Measurements from ENCODE around the gene PLA2G15.
"Not testable (repeated sequence)": the region's sequence is repeated elsewhere in the genome, so short reads cannot be mapped to it uniquely, and the experiment has no call there.

The PLA2G15 gene

DNA sequence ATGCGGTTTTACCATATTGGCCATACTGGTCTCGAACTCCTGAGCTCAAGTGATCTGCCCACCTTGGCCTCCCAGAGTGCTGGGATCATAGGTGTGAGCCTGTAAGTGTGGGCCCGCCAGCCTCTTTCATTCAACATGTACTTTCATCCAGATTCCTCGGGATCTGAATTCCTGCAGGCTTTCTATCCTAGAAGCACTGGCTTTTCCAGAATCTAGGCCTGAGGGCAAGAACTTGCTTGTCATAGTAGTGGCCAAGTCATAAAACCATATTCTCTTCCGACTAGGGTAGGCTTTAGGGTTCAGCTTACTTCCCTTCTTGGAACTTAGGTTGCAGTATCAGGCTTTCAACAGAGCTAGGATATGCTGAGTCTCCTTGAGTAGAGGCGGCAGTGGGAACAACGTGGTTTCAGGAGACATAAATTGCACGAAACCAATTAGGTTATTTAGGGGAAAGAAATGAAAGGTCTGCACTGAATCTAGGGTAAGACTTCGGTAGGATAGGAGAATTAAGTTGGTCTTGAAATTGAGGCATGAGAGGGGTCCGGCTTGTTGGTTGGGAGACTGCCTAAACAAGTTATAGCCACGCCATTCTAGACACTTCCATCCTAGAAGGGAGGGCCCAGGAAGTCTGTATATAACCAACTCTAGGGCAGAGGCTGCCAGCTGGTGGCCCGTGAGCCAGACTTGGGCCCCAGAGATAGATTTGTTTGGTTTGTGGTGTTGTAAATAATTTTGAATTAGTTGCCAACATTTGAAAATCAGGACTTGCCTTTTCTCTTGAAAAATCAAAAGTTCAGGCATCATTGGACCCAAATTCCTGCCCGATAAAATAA, 34.8 kb downstream of the PLA2G15 start:
- DNase-seq (ENCODE audit: low spot score) = no peak

DNA sequence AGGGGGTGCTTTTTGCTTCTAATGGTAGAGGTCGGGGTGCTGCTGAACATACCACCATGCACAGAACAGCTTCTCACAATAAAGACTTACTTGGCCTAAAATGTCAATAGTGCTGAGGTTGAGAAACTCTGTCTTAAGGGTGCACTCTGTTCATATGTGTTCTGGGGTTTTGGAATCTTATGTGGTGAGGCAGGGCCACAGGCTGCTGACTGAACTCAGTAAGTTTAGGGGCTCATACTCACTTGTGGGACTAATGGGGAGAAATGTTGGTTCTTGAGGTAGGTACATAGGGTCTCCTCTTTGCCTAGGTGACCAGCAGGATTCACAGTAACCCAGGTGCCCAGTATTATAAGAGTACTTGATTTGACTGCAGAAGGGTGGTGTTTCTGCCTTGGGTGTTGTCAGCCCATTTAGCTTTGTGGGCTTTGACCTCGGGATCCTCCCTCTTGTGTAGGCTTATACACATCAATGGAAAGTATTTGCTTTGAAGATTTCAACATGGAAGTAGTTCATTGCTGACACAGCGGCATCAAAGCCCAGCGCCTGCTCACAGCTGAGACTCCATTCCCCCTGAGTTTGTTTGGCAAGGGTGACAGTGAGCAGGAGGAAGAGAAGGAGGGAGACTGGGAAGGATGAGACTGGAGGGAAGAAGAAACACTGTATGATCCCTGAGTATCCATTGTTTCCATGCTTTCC, 36.3 kb downstream of the PLA2G15 start:
- DNase-seq (ENCODE audit: low spot score) = no peak

DNA sequence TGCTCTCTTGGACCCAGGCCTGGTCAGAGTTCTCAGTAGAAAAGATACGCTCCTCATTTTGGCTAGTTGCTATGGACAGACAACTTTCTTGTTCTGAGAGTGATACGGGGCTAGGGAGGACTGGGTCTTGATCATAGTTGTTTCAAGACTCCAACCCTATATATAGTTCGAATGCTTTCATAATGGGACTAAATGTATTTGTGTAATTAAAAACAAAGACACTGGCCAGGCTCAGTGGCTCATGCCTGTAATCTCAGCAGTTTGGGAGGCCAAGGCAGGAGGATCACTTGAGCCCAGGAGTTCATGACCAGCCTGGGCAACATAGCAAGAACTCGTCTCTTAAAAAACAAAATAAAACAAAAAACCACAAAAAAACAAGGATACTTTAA, 36.9 kb downstream of the PLA2G15 start:
- no peak for DNase-seq (ENCODE audit: low spot score)

DNA sequence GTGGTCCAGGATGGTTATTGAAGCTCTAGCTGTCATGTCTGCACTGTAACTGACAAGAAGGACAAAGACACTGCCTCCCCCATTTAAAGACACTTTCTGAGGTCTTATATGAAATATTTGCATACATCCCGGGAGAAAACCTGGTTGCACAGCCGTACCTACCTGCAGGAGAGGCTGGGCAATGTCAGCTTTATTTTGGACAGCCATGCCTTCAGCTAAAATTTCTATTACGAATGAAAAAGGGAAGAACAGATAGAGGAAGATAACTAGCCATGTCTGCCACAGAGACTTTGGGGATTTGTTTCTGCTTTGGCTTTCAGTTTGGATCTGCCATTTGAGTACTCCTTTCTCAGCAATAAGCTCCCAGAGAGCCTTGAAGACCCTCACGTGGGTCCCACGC, 38.2 kb downstream of the PLA2G15 start:
- no peak for DNase-seq (ENCODE audit: low spot score)

DNA sequence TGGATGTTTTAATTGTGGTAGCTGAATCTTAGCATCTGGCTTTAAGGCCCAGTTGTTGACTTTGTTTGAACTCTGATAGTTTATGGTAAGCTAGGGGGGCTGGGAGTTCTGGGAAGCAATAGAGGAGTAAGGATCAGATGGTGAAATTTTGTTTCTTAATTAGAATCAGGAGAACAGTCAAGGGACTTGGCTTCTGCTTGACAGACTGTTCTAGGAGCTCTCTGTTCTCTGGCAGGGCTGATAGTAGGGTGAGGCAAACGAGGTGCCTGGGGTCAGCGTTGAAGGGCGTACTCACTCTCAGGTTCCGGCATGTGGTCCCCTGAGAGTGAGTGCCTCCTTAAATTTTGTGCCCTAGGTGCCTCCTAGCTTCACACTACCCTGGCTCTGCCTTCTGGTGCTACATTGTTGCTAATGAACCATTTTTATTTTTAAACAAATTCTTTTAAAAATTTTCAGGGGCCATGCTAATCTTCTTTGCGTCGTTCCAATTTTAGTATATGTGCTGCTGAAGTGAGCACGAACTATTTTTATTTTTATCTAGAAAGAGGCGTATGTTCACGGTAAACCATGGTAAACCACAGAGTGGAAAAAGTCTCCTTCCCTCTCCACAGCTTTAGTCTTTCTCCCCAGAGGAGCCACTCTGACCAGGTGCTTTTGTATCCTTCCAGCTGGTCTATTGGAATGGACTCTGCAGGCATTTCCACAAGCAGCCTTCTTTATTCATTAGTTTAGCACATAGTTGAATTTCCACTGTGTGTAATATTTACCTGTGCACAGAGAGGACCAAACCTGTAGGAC, 38.8 kb downstream of the PLA2G15 start:
- DNase-seq (ENCODE audit: low spot score) = no peak

DNA sequence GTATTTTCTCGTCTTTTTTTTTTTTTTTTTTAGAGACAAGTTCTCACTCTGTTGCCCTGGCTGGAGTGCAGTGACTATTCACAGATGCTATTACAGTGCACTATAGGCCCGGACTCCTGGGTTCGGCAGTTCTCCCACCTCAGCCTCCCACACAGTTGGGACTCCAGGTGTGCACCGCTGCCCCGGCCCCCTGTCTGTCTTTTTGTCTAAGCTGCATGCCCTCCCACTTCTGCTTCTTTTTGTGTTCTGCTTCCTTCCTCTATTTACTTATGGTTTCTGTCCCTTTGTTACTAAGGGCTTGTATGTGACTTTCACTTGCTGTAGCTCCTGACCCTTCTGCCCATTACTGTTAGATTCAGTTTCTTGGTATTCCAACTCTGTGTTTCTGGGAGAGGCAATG, 39.7 kb downstream of the PLA2G15 start:
- DNase-seq (ENCODE audit: low spot score) = no peak

DNA sequence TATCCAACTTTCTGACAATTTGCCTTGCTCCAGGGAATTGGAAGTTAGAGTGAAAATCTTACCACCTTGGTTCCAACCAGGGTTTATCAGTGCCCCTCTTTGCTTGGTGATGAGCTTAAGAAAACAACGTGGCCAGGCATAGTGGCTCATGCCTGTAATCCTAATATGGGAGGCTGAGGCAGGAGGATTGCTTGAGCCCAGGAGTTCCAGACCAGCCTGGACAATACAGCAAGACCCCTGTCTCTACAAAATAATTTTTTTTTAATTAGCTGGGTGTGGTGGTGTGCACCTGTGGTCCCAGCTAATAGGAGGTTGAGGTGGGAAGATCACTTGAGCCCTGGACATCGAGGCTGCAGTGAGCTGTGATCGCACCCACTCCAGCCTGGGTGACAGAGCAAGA, 40.5 kb downstream of the PLA2G15 start:
- DNase-seq (ENCODE audit: low spot score) = no peak

DNA sequence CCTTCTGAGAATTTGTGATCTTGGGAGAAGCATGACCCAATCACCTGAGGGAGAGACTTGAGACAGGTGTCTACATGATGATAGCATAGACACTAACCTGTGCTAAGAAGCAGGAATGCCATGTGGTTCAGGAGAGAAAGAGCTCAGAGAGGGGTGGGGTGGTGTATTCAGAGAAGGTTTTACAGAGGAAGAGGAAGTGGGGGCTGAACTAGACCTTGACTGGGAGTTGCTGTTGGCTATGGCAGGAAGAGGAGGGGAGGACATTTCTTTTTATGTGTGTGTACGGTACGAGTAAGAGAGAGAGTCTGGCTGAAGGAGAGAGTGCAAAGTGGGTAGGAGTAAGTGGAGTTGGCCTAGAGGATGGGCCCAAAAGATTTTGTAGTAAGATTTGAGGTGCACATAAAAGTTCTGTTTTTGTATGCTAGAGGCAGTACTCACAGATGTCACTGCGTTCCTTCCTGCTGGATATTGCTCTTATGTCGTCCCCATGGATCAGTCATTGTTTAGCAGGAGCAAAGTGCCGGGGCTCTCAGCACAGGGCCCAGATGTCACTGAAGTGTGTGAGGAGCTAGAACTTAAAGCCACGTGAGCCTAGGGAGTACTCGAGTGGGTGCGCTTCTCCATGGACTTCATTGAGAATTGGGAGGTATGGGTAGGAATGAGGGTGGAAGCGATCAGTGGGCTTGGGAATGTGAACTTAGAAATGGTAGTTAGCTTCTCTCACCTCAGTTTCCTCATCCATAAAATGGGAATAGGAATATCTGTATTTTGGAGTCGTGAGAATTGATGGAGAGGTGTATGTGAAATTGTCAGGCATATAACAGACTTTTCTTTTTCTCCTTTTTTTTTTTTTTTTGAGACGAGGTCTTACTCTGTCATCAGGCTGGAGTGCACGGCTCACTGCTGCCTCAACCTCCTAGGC, 41.2 kb downstream of the PLA2G15 start:
- no peak for DNase-seq (ENCODE audit: low spot score)

DNA sequence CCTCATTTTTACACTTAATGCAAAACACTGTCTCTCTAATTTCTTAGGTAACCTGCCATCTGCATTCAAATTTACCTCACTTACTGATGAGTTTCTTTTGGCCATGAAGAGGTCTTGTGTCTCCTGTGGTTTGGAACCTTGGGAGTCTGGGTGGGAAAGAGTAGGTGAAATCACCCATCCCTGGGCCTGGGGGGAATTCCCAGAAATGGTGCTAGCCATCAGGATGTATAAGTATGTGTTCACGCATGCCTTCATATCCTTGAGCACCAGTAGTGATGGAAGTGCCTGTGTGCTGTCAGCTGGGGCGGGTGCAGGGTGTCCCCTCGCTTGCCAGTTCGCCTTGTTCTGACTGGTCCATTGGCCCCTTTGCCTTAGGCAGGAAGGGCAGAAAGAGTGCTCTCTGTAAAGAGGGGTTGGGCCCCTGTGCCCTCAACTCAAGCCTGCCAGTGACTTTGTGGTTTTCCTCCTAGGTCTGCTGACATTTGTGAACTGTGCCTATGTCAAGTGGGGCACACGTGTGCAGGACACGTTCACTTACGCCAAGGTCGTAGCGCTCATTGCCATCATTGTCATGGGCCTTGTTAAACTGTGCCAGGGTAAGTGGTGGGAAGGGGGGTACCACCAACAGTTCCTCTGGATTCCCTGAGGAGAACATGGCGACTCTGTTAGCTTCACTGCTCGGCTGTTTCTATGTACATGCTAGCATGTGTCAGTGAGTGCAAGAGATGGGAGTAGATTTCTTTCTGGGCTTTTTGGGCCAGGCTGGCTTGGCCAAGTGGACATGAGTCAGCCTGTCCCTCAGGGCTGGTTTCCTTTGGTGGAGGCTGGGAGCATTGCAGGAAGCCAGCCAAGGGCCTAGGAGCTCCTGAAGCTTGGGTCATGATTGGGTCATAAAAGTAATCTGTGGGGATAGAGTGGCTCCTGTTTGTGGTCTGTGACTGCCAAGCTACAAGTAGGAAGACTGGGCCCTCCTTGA, 42.4 kb downstream of the PLA2G15 start:
- no peak for DNase-seq (ENCODE audit: low spot score)

DNA sequence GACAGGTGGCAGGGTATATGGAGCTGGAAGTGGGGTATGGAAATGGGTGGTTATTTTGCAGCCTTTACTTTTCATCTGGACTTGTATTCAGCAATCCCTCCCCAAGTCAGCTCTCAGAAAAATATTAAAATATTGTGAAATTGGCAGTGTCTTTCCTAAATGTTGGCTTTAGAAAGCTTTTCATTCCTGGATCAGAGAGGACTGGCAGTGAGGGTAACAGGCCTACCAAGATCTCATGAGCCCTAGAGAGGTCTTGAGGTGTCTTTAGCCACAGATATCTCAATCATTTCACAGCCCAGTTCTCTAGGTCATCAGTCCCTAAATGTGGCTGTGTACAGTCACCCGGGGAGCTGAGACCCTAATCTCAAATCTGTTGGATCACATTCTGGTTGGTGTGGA, 43.1 kb downstream of the PLA2G15 start:
- DNase-seq (ENCODE audit: low spot score) = no peak

DNA sequence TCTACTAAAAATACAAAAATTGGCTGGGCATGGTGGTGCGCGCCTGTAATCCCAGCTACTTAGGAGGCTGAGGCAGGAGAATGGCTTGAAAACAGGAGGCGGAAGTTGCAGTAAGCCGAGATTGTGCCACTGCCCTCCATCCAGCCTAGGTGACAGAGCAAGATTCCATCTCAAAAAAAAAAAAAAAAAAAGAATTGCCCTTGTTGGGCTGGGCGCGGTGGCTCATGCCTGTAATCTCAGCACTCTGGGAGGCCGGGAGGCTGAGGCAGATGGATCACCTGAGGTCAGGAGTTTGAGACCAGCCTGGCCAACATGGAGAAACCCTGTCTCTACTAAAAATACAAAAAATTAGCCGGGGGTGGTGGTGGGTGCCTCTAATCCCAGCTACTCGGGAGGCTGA, 43.6 kb downstream of the PLA2G15 start:
- DNase-seq (ENCODE audit: low spot score) = not testable (repeated sequence)

DNA sequence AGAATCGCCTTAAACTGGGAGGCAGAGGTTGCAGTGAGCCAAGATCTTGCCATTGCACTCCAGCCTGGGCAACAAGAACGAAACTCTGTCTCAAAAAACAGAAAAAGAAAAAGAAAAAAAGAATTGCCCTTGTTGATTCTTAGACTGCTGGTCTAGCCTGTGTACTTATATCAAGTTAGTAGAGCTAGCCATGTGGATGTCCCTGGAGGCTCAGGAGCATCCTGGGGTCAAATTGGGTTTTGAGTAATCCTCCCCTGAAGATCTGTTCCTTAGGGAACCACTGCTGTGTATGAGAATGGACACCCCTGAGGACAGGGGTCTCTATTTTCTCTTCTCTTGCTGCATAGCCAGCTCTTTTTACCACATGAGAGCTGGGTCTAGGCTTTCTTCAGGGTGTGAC, 44.0 kb downstream of the PLA2G15 start:
- DNase-seq (ENCODE audit: low spot score) = no peak

DNA sequence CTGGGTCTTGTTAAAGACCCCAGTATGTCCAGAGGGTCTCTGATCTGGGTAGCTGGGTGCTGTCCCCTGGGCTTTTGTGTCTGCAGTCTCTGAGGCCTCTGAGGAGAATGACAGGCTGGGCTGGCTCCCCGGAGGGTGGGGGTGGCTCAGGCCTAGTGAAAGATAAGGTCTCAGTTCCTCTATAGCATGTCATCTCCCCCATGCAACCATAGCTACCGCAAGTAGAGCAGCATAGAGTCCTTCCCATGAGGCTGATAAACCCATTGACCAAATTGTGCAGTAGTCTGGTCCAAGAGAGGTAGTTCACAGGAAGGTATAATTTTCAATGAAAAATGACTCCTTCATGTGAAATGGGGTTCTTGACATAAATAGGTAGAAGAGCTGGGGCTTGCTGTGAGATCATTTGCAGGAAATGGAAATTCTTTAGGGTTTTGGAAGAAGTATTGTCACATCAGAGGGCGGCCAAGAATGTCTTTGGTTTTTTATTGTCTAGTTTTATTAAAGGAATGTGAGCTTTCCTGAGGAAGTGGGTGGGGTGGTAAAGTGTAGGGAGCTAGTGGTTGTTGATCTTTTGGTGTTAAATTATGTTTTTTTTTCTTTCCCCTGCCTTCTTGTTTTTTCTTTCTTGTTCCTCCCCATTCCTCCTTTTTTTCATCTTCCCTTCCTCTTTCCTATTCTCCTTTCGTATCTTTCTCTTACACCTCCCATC, 44.6 kb downstream of the PLA2G15 start:
- no peak for DNase-seq (ENCODE audit: low spot score)

DNA sequence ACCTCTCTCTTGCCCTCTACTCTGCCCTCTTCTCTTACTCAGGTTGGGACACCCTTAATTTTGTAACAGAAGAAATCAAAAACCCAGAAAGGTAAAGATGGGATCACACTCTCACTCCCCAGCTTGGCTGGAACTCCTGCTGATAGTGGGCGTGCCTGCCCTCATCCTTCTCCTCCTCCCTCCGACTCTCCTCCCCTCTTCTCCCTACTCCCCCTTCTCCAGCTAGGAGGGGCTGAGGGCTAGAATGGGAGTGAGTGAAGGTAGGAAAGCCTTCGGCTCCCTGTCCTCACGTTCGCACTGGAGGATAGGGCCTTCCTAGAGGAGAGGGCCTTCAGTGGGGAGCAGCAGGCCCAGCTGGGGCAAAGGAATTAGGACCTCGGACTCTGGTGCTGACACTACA, 45.3 kb downstream of the PLA2G15 start:
- peak; percentile 32 for DNase-seq (ENCODE audit: low spot score)

DNA sequence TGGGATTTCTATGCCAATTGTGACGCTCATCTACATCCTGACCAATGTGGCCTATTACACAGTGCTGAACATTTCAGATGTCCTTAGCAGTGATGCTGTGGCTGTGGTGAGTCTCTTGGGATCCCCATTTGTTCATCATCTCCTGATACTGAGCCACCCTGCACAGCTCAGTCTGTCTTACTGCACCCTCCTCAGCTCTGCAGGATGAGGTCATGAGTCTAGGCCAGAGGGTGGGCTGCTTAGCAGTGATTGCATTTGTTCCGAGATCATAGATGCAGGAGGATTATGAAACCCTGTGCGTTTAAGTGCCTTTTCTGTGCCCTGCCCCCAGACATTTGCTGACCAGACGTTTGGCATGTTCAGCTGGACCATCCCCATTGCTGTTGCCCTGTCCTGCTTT, 46.1 kb downstream of the PLA2G15 start:
- no peak for DNase-seq (ENCODE audit: low spot score)

DNA sequence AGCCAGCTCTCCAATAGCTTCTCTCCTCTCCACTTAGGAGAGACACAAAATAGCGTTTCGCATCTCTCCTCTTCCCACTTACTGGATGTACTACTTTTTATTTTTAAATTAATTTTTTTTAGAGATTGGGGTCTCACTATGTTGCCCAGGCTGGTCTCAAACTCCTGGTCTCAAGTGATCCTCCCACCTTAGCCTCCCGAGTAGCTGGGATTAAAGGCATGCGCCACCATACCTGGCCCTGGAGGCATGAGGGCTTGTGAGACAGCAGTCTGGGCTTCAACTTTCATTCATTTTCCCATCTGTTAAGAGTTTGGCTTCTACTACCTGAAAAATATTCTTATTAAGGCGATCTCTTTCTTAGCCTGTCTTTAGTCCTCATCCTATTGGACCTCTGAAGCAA, 47.3 kb downstream of the PLA2G15 start:
- no peak for DNase-seq (ENCODE audit: low spot score)

DNA sequence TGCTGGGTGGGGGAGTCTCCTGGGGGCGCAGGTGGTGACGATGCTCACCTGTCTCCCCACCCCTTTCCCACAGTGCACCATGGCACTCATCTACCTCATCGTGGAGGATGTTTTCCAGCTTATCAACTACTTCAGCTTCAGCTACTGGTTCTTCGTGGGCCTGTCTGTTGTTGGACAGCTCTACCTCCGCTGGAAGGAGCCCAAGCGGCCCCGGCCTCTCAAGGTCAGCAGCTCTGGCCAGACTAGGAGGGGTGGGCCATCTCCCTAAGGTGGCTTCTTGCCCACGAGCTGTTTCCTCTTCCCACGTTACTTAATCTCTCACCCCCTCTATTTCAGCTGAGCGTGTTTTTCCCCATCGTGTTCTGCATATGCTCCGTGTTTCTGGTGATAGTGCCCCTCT, 51.1 kb downstream of the PLA2G15 start:
- no peak for DNase-seq (ENCODE audit: low spot score)

DNA sequence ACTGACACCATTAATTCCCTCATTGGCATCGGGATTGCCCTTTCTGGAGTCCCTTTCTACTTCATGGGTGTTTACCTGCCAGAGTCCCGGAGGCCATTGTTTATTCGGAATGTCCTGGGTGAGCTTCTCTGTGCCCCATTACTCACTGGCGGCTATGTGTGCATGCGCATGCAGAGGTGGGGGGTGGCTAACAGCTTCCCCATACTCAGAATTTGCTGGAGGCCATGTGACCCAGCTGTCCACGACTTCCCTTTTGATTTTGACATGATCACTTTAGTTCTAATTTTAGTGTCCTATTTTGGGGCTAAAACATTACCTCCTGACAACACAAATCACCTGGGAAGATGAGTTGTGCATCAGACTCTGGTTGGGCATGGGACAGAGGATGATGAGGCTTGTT, 51.5 kb downstream of the PLA2G15 start:
- no peak for DNase-seq (ENCODE audit: low spot score)

DNA sequence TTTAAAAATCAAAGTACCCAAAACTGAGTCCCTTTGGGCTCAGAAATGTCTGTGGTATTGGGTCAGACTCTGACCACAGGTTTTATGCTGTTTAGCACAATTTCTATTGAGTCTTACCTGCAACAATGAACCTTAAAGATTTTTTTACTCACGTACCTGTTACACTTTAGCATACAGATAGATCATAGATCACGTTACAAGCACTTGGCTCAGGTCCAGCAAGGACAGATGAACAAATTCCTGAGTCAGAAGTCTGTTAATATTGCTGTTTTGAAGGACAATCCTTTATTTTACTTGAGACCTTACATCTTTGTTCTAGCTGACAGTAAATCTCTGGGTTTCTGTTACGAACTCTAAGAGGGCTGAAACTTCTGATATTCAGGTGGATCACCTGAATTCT, 52.7 kb downstream of the PLA2G15 start:
- DNase-seq (ENCODE audit: low spot score) = no peak

DNA sequence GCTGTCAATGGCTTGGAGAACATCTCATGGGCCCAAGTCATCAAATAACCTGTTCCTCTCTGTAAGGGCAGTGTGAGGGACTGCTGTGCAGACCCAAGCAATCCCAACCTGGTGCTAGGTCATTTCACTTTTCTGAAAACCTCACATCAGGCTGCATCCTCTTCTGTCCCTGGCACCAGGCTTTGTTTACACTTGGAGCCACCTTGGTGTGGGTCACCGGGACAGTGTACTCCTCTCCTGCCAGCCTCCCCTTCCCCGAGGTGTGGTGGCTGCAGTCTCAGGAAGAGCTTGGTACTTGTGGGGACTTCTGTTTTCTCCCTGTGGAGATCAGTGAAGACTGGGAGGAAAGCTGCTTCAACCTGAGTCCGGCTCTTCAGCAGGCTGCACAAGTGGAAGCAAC, 53.1 kb downstream of the PLA2G15 start:
- DNase-seq (ENCODE audit: low spot score) = no peak

All from iPS-NIHi11 (cell line).